ENCODE data around the gene RARRES1.

The RARRES1 gene, protein sequence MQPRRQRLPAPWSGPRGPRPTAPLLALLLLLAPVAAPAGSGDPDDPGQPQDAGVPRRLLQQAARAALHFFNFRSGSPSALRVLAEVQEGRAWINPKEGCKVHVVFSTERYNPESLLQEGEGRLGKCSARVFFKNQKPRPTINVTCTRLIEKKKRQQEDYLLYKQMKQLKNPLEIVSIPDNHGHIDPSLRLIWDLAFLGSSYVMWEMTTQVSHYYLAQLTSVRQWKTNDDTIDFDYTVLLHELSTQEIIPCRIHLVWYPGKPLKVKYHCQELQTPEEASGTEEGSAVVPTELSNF

DNA sequence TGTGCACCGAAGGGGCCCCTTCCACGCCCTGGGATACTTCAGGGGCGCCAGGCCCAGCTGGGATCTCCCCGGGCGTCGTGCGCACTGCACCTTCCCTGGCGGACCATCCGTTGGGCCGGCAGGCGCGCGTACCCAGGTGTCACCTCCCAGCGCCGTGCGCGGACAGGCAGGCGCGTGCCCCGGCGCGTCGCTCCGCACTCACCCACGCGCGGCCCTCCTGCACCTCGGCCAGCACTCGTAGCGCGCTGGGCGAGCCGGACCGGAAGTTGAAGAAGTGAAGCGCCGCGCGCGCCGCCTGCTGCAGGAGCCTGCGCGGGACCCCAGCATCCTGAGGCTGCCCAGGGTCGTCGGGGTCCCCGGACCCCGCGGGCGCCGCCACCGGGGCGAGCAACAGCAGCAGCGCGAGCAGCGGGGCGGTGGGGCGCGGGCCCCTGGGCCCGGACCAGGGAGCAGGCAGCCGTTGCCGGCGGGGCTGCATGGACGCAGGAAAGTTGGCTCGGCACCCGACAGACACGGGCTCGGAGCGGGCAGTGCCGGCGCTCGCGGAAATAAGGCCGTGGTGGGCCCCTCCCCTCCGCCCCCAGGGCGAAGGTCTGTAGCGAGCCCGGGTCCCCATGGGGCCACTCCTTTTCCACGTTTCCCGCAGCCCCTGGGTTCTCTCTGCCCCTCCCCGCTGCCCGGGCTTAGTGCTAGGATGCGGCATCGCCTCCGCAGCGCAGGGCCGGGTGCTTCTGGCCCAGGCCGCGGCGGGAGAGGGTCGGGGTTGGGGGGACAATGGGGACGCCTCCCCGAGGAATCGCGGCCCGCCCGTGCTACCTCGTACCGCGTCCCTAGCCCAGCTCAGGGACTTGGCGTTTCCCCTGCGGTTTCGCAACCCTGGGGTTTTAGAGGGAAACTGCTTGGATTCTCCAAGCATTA lies at the start of gene RARRES1:
Gene RARRES1, minus strand, starts transcription at position 520 of the 918 bp plus-strand sequence. Its CDS starts 42 bp downstream, at position 478.
- DNase-seq, result no peak

DNA sequence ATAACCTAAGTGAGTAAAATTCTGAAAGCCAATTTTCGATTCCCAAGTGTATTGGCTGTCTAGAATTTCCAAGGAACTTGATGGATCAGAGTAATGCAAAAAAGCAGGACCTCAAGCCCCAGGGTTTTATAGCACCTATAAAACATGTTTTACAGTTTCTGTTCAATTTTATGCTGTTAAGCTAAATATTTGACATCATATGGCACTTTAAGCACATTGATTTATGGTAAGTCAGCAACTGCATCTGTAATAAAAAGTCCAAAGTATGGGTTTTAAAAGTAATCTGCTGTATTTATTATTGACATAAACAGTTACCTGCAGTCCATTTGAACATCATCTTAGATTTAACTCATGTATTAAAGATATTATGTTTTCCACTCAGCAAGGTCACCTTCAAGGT lies 49.6 kb upstream of the RARRES1 start:
- DNase-seq, result no peak

DNA sequence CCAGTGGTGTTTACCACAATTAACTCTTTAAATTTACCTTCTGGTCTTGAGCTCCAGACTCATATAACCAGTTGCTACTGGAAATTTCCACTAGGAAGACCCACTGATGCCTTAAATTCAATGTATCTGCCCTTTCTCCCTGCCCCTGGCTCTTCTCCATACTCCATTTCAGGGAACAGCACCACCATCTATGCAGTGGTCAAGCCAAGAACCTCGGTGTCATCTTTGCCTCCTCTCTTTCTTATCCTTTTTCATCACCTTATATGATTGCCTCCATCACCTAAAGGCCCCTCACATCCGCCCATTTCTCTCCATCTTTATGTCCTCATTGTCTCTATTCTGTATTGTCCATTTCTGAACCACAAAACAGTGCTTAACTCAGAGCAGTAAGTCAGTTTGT lies 48.9 kb upstream of the RARRES1 start:
- no peak for DNase-seq

DNA sequence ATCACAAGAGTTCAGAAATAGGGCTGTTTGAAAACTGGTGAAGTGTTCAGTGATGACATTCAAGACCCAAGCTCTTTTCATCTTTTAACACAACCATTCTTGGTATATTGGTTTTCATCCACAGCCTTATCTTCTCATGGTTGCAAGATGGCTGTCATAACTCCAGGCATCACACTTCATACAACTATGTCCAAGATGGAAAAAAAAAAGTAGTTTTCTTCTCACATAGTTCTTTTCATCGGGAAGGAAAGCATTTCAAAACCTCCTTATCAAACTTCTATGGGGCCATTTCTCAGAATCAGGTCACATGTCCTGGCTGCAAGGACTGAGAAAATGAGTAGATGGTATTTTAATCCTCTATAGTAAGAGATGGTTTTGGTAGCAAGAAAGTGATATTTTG lies 48.5 kb upstream of the RARRES1 start:
- no peak for DNase-seq

DNA sequence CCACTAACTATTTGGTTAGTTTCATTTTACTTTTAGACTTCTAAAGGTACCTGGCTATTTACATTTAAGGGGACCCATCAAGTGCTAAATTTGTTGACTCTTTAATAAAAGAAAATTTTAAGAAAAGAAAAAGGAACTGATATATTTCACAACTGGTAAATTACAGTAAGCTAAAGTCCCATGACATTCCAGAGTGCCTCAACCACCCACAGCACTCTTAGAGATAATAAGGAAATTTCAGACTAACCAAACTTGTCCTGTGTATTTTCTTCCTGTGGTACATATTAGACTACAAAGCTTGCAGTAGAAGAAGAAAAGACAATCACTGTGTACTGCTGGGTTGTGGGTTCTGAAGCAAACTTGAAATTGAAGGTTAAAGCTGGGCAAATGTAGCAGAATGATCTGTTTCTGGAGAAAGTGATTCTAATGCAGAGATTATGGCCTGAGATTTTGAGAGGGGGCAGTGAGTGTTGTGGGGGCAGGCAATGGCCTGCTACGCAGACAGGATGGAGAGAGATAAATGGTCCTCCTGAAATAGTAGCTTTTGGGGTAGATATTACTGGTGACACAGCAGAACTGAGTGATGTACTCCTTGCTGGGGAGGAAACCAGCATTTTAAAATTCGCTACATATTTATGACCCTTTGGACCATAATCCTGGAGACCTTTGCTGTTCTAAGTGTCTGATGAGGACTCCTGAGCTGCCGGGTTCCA lies 45.1 kb upstream of the RARRES1 start:
- no peak for DNase-seq

DNA sequence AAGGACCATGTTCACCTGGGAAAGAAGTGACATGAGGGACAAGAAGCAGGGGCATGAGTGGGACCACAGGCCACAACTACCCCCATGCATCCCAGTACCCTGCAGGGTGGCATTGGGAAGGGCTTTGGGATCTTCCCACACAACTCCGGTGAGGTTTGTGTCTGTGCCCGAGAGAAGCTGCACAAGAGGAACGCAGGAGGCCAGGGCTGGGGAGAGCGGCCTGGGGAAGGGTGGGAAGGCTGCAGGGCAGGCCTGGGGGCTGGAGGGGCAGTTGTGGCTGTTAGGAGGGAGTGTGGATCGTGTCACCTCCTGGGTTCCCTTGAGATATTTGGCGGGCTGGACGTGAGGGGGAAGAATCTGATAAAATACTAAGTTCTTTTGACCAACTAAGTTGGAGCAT lies 44.3 kb upstream of the RARRES1 start:
- DNase-seq, result no peak

DNA sequence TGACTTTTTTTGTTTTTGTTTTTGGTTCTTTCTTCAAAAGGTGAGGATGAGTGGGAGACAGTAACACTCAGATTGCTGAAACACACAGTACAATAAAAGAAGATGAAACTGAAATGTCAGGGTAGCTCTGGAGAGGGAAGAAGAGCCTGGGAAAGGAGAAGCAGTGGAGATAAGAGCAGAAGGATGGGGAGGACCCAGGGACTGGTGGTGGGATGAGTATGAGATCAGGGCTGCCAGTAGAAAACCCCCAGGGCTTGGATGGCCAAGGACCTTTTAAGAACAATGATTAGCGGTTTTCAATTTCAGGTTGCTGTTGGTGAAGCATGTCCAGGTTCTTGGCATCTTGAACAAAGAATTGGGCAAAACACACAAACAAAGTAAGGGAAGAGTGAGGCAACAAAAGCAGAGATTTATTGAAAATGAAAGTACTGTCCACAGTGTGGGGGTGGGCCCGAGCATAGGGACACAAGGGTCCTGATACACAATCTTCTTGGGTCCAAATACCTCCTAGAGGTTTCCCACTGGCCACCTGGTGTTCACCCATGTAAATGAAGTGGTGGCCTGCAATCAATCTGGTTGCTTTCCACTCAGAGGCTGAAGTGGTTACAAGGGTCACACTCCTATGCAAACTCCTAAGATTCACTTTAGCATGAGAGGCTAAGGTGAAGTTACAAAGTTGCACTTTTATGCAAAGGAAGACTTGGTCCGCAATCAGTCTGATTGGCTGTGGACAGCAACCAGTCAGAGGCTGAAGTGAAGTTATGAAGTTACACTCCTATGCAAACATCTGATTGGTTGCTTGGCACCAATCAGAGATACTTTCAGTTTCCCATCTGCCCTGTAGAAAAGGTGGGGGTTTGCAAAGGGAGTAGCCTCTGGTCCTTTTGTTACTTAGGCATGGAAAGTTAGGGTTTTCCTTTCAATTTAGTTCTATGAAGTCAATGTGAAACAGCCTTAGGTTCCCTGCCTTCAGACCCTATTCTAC lies 43.5 kb upstream of the RARRES1 start:
- DNase-seq, result no peak

DNA sequence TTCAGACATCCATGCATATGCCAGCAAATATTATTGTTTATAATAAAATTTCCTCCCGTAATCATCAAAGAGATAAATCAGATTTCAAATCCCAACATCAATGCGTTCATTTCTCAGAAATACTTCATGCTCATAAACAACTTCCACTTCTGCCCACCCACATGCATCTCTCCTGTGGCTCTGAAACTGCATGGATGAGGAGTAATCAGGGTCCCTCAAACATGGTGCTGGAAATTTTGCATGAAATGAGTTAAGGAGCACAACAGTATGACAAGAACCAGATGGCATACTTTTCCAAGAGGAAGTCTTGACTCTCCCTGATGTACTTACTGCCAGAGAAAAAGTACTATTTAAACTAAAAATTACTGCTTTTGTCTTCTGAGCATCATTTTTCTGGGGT lies 42.7 kb upstream of the RARRES1 start:
- no peak for DNase-seq

DNA sequence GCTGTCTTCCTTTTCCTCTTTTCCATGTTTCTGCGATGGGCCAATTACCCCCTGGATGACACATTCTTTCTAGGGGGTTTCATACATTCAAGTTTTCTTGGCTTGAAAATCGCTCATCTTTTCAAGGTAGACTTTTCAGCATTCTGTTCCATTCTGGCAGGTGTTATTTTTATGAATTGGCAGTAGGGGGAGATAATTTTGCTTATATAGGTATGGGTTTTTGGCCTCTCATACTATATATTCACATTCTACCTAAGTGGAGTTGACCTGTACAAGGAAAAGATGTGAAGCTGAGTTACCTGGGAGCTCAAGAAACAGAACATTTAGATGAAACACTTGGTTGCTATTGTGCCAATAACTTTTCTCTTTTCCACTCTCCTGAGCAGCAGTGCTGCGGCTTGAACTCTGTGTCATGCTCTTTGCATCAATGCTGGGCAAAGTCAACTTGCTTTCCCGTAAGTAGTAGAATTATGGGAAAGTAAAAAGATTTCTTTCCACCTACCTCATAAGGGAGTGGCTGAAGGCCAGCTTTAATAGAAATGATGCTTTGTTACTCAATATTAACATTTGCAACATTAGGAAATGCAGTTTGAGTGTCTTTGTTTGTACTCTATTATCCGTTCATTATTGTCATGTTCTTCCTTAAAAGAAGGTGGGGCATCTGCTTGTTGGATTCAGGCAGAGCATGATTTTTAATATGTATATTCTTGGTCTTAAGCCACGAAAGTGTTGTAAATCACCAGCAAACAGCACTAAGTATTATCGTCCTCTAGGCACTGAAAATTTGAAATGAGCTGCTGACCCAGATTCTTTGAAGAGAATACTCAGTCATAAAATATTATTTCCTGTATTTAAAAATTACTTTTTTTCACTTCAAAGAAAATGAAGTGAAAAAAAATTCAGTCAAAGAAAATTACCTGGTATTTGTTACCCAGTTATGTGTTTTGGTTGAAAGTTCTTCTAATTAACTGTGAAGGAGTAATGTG lies 41.9 kb upstream of the RARRES1 start:
- no peak for DNase-seq

DNA sequence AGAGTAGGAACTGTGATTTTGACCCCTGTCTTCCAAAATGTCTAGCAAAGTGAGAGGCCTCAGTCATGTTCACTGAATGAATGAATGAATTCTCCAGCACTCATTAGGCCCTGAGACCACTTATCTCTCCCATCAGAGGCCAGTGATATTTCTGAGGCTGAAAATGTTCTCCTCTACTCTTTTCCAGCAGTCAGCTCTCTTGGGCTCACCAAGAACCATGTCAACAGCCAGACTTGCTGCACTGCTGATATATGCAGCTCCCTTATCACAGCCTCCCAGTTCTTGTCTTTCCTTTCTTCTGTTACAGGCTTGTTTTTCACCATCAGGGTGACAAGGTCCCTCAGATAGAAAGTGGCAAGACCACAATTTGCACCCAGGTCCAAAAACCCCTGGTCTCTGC lies 40.9 kb upstream of the RARRES1 start:
- no peak for DNase-seq

DNA sequence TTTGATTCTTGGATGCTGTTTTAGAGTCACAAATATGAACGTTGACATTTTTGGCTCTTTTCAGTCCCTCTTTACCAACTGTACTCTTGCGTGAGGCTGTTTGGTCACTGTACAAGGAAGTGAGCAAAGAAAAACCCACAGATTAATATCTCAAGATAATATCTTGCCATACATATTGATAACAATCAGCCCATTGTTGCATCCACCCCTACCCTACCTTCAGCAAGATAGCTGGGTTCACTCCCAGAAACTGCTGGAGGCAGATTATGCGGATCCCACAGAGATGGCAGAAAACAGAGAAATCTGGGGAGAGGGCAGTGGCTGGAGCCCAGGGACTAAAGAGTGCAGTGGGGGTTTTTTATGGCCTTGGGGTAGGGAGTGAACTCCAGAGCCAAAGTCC lies 39.7 kb upstream of the RARRES1 start:
- DNase-seq, result no peak

DNA sequence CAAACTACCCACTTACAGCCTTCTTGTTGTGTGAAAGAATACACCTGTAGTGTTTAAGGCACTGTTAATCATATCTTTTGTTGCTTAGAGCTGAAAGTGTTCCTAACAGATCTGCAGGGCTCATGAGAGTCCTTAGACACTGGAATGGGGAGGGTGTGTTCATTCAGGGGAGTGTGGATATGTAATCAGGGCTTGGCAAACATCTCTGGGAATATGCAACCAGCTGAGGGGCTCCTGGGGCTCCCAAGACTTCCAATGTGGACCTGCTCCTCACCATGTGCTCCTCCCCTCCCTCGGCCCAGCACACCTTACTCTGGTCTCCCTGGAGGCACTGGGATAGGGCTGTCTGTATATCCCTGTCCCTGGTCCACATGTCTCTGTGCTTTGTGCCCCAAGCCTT lies 39.3 kb upstream of the RARRES1 start:
- DNase-seq, result no peak

DNA sequence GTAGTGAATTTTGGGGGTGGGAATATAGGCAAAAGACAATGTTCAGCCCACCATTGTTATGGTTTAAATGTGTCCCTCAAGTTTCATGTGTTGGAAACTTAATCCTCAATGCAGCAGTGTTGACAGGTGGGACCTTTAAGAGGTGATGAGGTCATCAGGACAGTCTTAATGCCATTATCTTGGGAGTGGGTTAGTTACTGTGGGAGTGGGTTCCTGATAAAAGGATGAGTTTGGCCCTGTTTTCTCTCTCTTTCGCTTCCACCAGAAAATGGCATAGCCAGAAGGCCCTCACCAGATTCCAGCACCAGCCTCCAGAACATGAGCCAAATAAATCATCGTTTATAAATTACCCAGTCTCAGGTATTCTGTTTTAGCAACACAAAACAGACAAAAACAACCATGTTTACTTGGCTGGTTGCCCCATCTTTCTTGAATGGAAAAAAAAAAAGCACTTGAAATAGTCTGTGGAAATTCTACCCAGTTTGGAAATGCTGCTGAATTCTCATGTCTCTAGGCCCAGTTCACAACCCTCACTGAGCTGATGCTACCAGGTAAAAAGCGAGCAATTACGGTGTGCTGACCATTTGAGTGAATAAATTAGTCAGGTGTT lies 38.6 kb upstream of the RARRES1 start:
- DNase-seq, result no peak

DNA sequence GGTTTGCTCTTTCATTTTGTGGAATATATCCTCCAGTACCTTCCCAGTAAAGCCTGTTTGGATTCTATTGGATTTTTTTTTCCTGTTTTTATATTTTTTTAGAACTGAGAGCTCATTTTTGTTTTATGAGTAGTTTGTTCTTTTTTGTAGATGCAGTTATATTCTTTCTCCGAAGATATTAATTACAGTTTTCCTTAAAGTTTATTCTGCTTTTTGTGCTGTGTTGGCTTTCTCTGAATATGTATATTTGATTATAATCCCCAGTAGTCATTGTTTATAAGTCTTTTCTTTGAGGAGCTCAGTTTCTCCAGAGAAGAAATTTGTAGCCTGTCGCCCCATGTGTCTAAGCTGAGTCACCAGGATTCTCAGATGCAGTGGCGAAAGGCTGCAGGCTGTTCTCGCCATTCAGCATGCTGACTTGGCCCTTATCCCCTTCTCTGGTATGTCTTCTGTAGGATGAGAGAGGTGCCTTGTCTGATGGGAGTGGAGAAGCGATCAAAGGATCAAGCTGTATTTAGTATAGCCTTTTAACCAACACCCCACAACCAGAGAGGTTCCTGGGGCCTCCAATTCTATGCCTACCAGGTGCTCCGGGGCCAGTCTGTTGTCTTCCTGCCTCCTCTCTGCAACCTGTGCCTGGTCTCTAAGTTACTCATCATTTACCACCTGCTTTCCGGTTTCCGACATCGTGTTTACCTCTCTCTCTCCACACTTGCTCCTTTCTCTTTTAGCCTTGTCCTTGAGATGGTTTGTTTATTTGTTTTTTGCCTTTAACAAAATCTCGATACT lies 37.9 kb upstream of the RARRES1 start:
- no peak for DNase-seq

DNA sequence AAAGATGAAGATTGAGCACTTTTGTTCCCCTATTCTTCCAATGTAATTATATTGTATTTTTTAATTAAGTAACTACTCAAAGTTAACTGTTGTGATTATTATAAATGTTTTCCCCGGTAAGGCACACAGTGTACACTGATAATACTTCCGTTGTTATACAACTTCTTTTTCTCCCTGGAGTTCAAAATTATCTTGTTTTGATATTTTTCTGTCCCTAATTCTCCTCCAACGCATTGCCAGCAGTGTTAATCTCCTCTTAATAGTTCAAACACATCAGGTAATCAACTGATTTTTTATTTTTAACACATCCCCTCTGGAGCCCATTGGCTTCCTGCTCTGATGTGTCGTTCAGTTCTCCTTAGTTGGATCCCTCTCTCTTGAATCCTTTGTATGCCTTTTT lies 37.3 kb upstream of the RARRES1 start:
- DNase-seq, result no peak

DNA sequence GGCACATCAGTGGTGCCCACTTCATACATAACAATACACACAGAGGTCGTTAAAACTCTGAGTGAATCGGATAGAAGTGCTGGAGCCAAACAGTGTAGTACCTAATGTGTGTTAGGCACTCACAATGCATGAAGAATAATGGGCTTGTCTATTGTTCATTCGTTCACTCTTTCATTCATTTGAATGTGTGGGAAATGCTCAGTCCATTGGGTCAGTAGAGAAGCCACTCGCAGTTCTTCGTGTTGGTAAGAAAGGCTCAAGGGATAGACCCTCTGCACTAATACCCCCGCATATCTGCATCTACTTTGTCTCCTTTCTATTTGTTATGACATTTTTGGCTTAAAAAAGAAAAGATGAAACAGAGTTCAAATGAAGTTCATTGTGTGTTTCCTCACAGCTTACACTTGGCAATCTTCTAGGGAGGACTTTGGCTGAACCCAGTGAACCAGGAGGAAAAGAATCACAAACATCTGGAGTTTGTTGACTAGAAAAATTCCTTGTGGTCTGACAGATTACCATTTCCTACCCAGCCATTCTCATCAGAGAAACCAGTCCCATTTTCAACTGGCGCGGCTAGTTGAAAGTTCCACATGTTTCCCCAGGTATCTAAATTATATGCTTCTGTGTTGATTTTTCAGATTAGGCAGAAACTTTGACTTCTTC lies 36.8 kb upstream of the RARRES1 start:
- DNase-seq, result no peak

DNA sequence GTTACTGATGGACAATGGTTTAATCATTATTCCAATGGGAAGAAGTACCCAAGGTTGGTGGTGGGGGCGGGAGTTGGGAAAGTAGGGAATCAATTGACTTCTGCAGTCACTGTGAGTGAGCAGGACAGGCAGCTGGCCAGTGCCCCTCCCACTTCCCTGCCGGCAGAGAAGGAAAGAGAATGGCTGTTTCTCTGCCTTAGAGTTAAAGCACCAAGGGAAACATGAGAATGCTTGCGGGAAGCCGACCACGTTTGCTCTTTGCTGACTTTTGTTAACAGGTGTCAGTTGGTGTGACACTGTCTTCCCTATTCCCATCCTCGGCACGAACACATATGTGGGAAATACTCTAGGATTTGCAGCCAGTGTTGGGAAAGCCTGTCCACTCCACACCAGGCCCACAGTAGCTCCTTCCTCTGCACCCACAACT lies 36.1 kb upstream of the RARRES1 start:
- DNase-seq, result no peak

DNA sequence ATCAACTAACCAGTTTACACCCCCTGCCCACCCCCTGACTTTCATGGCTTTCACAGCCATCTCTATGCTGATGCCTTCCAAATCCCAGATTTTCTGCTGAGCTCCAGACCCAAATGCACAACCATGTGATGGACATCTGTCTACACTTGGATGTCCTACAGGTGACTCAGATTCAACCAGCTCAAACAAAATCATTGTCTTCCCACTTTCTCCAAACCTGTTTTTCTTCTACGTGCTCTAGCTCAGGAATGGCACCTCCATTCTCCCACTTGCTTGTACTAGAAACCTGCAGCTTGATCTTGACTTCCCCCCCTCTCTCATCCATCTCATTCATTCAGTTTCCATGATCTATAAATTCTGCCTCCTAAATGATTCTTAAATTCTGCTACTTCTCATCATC lies 34.1 kb upstream of the RARRES1 start:
- no peak for DNase-seq

DNA sequence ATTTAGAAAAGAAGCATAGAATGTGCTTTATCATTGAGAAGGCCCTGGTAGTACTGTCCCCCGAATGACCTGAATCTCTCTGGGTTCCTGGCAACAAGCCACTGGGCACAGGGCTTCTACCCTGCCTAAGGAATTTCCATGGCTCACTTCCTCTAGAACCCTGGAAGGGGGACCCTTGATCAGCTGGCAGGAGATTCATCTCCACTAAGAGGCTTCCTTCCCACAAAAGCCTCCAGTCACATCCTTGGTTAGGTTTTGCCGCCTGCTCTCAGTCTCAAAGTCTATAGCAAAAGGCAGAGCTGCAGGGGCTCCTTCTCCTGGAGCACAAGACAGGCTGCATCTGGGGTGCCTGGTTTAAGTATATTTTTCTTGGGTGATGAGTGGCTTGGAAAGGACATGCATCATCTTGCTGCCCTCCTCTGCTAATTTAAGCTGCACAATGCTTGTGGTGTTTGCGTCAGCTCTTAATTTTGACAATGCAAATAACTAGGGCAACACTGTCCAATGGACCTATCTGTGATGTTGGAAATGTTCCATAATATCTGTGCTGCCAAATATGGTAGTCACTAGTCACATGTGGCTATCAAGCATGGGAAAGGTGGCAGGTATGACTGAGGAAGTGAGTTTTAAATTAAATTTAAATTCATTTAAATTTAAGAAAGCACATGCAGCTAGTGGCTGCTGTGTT lies 33.4 kb upstream of the RARRES1 start:
- no peak for DNase-seq
